Mesenteric fat pad (tissue), 1 donor: Measurements from ENCODE around the gene B3GALNT1. TPM values are rescaled to one million over a fixed set of nuclear protein-coding genes. Genes with fewer than 3 reads are reported as not detected.
"Not testable (repeated sequence)": the region's sequence is repeated elsewhere in the genome, so short reads cannot be mapped to it uniquely, and the experiment has no call there.

Source experiments
- DNase-seq: peaks from one replicate; pipeline ENCODE4 v3.0.0-alpha.2; 2020; ENCODE audit warnings: low spot score
- total RNA-seq: library from RNA; stranded (reverse); fragmentation: NEBNext Ultra II Directional; extraction: Animal tissue kit (Norgen Biotek cat#: 25700); gene quantifications from one replicate; pipeline ENCODE4 v1.2.1, GENCODE V29; 2021
- donor health status: DM: yes; HTN: yes; CAD: no.

B3GALNT1 gene
- total RNA-seq, 1 donor from 2014 or later, result 5.9 TPM

- DNase-seq, result no peak
Measured at GRCh38 chr3:161081633-161082032, 23.5 kb downstream of the B3GALNT1 start.

- DNase-seq, result no peak
Measured at GRCh38 chr3:161073181-161073580, 32.0 kb downstream of the B3GALNT1 start.

GRCh38 chr3:161072751-161073150, 32.4 kb downstream of the B3GALNT1 start:
- no peak for DNase-seq

- DNase-seq, result no peak
Measured at GRCh38 chr3:161072211-161072621, 32.9 kb downstream of the B3GALNT1 start.

- no peak for DNase-seq
Measured at GRCh38 chr3:161070980-161071663, 34.0 kb downstream of the B3GALNT1 start.

GRCh38 chr3:161070252-161070930, 34.8 kb downstream of the B3GALNT1 start:
- DNase-seq, result no peak

GRCh38 chr3:161069511-161070251, 35.5 kb downstream of the B3GALNT1 start:
- no peak for DNase-seq

- no peak for DNase-seq
Measured at GRCh38 chr3:161067335-161067734, 37.8 kb downstream of the B3GALNT1 start.

- DNase-seq, result no peak
Measured at GRCh38 chr3:161066930-161067329, 38.2 kb downstream of the B3GALNT1 start.

GRCh38 chr3:161064413-161064812, 40.7 kb downstream of the B3GALNT1 start:
- DNase-seq, result no peak

GRCh38 chr3:161054860-161055604, 50.1 kb downstream of the B3GALNT1 start:
- no peak for DNase-seq

- no peak for DNase-seq
Measured at GRCh38 chr3:161051856-161052255, 53.3 kb downstream of the B3GALNT1 start.

GRCh38 chr3:161050935-161051334, 54.2 kb downstream of the B3GALNT1 start:
- no peak for DNase-seq

- DNase-seq, result no peak
Measured at GRCh38 chr3:161049683-161050248, 55.4 kb downstream of the B3GALNT1 start.

- no peak for DNase-seq
Measured at GRCh38 chr3:161043336-161044035, 61.7 kb downstream of the B3GALNT1 start.

- DNase-seq, result no peak
Measured at GRCh38 chr3:161042023-161042501, 63.1 kb downstream of the B3GALNT1 start.

- no peak for DNase-seq
Measured at GRCh38 chr3:161038725-161039124, 66.4 kb downstream of the B3GALNT1 start.

- DNase-seq, result no peak
Measured at GRCh38 chr3:161035711-161036110, 69.4 kb downstream of the B3GALNT1 start.

- not testable (repeated sequence) for DNase-seq
Measured at GRCh38 chr3:161034913-161035550, 70.1 kb downstream of the B3GALNT1 start.
